Subcutaneous adipose tissue (tissue), 4 donors: ENCODE data around the gene LSAMP. TPM values are rescaled to one million over a fixed set of nuclear protein-coding genes. Genes with fewer than 3 reads are reported as not detected.

Experiments
- total RNA-seq, 4 donors: library from RNA; depleted of rRNA; stranded (reverse); fragments of >200 nt; gene quantifications; one replicate each; pipeline ENCODE4 v1.1.0, GENCODE V29; 2016
- TF ChIP-seq, protein P1 (sequence below): fragments of 450-650 bp; IDR thresholded peaks from one replicate; pipeline ENCODE4 v1.5.1; 2016; ENCODE audit warnings: low read depth, mild to moderate bottlenecking, control low read depth, antibody characterized with exemption, moderate library complexity

LSAMP gene
- total RNA-seq, 4 donors from 2014 or later: 0.38 to 1.7 (median 0.71) TPM

DNA sequence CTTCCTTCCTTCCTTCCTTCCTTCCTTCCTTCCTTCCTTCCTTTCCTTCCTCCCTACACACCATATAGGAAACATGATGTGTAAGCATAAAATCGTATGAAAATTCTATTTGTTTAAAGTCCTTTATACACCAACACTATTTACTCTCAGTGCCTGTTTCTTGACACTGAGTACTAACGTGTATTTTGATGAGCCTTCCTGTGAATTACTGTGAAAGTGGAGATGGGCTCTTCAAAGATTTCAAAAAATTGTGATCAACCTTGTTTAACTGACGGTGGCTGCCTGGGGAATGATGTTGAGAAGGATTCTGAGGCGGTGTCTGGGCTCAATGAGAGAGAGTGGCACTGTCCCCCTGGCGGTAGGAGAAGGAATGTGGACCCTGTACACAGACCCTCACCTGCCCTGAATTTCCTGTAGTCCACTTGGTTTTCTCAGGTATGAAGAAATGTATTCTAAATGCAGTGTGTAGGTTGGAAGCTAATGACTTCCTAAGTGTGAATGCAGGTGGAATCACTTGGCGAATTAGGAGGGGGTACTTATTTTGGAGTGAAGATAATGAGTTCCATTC lies 584.0 kb downstream of the LSAMP start:
- TF ChIP-seq, protein P1, sequence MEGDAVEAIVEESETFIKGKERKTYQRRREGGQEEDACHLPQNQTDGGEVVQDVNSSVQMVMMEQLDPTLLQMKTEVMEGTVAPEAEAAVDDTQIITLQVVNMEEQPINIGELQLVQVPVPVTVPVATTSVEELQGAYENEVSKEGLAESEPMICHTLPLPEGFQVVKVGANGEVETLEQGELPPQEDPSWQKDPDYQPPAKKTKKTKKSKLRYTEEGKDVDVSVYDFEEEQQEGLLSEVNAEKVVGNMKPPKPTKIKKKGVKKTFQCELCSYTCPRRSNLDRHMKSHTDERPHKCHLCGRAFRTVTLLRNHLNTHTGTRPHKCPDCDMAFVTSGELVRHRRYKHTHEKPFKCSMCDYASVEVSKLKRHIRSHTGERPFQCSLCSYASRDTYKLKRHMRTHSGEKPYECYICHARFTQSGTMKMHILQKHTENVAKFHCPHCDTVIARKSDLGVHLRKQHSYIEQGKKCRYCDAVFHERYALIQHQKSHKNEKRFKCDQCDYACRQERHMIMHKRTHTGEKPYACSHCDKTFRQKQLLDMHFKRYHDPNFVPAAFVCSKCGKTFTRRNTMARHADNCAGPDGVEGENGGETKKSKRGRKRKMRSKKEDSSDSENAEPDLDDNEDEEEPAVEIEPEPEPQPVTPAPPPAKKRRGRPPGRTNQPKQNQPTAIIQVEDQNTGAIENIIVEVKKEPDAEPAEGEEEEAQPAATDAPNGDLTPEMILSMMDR: no peak

DNA sequence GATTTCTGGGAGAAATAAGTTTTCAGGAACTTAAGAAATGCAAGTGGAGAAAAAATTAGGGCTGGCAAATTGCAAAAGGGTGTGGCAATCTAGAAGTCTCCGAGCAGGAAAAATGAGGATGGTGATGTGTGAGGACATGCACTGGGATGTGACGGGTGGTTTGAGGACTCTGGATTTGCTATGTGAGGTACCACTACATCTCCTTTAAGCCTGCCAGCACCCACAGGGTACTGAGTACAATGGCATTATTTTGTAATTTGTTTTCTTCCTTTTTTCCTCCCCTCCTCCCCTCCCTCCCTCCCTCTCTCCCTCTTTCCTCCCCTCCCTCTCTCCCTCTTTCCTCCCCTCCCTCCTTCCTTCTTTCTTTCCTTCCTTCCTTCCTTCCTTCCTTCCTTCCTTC lies 584.5 kb downstream of the LSAMP start:
- TF ChIP-seq, protein P1: no peak

DNA sequence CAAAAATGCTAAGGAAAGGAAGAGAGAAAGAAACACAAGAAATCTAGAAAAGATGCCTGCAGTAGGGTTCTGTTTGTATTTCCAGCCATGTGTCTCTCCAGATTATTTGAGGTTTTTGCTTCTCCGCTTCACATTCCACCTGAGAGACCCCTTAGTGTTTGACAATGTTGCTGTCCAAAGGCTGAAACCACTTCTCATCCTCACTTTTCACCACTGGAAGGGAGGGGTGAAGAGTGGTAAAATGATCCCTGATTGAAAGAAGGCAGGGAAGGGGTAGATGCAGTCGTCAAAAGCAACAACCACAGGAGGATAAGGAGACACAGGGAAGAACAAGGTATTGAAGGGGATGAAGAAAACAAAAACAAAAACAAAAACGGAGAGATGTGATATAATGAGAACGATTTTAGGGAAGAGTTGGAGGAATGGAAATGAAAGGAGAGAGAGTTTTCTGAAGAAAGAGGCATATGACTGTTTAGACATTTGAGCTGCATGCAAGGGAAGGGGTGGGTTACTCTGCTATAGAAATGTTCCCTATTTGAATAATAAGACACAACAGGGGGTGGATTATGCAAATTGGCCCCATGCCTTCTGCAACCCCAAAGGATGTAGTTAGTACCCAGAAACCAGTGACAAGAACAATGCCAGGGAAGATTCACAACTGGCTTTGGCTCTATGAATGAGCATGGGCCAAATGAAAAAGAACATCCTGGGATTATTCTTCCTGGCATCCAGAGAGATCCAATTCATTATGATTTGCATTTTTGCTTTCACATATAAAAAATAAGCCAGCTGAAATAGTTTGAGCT lies 586.1 kb downstream of the LSAMP start:
- TF ChIP-seq, protein P1: no peak

DNA sequence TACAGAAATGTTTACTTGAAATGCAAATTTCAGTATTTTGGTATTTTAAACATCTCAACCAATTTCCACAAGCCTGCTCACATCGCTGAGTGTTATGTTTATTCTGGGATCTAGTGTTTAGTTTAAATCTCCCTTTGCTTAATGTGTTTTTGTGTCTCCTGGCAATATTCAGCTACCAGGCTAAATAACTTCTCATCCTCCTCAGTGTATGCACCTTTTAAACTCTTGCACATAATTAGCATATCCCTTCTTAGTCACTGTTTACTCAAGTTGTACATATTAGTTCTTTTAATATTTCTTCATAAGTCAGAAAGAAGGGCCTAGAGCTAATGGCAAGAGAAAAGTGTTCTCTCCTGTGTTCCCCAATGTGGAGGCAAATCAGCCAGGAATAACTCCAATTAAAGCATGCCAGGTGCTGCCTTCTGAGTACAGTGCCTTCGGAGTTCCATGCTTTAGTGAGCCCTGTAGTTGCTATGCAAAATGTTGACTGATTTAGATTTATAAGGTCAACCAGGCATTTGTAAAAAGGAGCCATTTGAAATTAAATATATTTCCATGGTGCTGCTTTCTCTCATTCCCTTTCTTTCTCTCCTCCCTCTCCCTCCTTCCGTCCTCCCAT lies 587.7 kb downstream of the LSAMP start:
- TF ChIP-seq, protein P1: no peak

DNA sequence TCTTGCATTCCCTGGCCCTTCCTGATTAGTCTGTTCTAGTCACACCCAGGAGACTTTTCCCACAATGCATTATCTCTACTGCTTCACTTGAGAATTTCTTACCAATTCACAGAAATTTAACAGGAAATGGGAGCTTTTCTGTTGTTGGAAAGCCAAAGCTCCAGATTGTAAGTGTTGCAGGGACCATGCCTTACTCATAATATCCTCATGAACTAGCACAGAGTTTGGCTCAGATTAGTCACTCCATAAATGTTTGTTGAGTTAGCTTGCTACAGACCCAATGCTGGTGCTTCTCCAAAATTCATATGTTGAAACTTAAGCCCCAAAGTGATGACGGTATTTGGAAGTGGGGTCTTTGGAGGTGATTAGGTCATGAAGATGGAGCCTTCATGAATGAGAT lies 589.4 kb downstream of the LSAMP start:
- TF ChIP-seq, protein P1: no peak

DNA sequence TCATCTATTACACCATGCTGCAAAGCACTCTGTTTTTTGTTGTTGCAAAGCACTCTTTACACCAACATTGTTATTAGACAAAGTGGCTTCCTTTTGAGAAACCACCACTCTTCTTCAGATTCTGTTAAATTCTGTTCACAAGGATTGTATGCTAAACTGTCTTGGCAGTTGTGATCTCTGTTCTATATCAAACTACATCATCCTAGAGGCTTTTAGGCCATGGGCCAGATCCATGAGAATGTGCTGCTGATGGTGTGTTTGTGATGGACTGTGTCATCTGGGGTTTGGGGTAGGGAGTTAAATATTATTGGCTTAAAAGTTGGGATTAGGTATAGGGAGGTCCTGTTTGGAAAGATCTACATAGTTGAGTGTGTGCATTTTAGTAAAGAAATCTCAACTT lies 592.2 kb downstream of the LSAMP start:
- TF ChIP-seq, protein P1: no peak

DNA sequence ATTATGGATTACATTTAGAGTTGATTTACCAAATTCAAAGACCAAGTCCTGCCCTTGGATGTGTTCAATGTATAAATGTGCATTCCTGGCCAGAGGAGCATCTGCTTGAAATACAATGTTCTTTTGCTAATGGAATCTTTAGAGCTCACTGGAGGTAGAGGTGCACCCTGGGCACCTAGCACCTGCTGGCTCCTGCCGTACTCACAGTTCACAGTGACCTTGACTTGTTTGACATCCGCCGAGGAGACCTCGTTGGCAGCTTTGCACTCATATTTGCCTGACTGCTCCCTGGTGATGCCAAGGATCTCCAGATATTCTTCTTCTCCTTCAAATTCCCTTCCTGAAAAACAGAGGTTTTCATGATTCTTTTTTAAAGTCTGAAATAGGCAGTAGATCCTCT lies 593.0 kb downstream of the LSAMP start:
- TF ChIP-seq, protein P1: no peak
